Measurements from ENCODE around the gene HS3ST5.

GRCh38 chr6:114344971-114345275 is 2.1 kb upstream of the HS3ST5 start:
- no peak for TF ChIP-seq CTCF (IDR thresholded peaks at IDR 0.05; ENCODE audit: insufficient read depth, low read depth, low read length)
- TF ChIP-seq EZH2 (IDR thresholded peaks at IDR 0.05; ENCODE audit: insufficient read depth, low read length), result no peak

Measured in astrocyte (in vitro differentiated cells and primary cell).